SW 1271 (cell line): ENCODE data around the gene PHF11.
"Not testable (repeated sequence)": the region's sequence is repeated elsewhere in the genome, so short reads cannot be mapped to it uniquely, and the experiment has no call there.

Experiments used
- DNase-seq, 2 experiments: peaks; one replicate each; lab custom pipeline; 2025; lab: John Stamatoyannopoulos, UW

PHF11 gene

DNA sequence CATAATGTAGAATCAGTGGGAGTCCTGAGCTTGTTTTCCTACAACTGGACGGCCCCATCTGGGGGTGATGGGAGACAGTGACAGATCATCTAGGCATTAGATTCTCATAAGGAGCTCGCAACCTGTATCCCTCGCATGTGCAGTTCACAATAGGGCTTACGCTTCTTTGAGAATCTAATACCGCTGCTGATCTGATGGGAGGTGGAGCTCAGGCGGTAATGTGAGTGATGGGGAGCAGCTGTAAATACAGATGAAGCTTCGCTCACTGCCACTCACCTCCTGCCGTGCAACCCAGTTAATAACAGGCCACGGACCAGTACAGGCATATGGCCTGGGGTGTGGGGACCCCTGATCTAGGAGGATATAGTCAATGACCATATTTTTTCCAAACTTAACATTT is 50.8 kb downstream of the PHF11 start:
- no peak for DNase-seq

DNA sequence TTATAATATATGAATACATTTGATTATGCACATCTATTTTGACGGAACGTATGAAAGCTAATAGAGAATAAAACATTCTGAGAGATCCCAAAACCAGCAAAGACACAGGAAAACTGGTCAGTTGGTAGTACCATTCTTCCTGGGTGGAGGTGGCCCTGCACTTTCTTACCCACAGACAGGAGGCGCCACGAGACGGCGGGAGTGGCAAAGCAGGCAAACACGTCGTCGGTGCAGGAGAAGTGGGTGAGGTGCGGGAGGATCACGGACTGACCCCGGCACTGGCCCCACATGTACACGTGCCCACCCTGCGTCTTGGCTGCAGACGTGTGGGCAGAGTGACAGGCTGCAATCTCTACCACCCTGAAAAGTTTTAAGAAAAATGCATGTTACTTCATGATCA is 53.5 kb downstream of the PHF11 start:
- no peak for DNase-seq

DNA sequence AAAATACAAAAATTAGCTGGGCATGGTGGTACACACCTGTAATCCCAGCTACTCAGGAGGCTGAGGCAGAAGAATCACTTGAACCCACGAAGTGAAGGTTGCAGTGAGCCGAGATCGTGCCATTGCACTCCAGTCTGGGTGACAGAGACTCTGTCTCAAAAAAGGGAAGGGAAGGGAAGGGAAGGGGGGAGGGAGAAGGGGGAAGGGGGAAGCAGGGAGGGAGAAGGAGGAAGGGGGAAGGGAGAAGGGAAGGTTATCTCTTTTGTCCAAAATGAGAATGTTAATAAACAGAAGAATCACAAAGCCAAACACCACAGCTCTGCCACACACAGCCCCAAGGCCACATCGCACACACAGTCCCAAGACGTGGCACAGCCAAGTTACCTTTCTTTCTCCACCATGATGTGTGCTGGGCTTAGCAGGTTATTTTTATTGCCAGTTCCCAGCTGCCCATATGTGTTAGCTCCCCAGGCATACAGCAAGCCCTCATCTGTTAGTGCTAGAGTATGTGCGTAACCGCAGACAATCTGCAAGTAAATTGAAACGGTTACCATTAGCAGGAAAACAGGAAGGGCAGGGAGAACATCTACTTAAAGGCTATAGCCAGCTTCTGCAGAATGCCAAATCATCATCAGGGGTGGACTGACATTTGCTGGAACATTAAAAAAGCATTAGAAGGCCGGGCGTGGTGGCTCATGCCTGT is 55.3 kb downstream of the PHF11 start:
- no peak for DNase-seq

DNA sequence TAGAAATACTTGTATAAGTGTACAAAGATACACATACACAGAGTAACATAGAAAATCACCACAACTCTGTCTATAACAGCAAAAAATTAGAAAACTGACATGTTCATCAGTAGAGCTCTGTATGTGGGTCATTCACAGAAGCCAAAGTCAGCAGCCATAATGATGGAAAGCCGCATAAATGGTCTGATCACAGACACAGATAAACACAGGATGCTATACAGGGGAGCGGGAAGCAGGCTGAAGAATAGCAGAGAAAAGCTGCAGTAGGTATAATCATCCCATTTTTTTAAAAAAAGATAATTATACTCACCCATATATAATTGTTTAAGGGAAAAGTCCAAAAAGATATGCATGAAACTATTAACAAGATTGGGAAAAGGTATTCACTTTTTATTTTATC is 58.1 kb downstream of the PHF11 start:
- DNase-seq = no peak

DNA sequence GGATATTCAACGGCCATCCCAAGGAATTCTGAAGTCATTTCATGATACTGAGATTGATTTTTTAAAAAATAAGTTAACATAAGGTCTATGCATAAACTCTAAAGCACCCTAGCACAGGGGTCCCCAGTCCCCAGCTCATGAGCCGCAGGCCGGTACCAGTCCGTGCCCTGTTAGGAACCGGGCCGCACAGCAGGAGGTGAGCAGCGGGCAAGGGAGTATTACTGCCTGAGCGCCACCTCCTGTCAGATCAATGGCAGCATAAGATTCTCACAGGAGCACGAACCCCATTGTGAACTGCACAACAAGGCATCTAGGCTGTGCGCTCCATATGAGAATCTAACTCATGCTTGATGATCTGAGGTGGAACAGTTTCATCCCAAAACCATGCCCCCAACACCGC is 58.6 kb downstream of the PHF11 start:
- no peak for DNase-seq

DNA sequence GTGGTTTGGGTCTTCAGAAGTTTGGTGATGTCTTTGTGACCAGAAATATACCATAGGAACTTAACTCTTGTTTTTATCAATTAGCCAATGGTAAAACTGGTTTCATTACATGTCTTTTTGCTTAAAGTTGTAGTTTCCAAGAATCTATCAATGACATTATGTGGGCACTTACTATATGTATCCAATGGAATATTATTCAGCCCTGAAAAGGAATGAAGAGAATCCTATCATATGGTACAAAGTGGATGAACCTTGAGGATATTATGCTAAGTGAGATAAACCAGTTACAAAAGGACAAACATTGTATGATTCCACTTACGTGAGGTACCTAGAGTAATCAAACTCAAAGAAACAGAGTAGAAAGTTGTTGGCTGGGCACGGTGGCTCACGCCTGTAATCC is 63.3 kb downstream of the PHF11 start:
- no peak for DNase-seq

DNA sequence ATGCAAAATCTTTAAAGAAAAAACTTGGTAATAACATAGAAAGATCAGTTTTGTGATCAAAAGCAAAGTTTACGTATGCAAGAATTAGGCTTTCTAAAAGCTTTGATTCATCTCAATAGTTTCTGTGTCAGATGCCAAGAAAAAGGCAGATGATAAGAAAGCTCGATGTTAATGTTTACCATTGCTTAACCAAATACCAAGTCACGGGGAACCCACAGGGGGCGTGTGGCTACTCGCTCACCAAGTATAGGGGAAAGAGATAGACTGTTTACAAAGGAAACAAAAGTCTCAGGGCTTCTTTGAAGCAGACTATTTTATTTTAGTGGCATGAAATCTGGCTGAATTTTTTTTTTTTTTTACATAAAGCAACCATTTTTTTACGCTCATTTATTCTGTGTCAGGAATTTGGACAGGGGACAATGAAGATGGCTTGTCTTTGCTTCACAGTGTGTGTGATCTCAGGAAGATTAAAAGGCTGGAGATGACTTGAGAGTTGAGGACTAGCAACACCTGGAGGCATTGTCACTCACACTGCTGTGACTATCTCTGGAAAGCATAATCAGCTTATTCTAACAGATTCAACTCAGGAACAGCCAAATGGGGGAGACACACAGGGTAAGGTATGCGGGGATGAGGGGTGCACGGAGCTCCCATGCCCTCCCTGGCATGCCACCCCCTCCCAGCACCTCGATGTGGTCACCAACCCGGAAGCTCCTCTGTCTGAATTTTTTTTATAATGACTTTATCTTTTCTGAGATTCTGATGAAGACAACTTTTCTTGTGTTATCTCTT is 64.7 kb downstream of the PHF11 start:
- no peak for DNase-seq

DNA sequence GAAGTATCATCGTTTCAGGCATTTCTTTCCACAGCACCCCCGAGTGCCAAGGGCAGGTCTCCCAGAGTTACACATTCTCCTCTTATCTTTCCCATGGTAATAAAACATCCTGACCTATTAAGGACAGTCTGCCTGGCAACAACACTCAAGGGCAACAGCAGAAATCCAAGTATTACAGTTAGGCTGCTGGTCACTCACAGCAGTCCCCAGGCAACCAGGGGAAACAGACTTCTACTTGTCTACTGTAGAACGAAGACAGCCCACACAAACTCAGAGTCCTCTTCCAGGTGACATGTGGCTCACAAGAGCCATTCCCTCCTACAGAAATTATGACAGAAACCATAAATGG is 65.3 kb downstream of the PHF11 start:
- DNase-seq = no peak

DNA sequence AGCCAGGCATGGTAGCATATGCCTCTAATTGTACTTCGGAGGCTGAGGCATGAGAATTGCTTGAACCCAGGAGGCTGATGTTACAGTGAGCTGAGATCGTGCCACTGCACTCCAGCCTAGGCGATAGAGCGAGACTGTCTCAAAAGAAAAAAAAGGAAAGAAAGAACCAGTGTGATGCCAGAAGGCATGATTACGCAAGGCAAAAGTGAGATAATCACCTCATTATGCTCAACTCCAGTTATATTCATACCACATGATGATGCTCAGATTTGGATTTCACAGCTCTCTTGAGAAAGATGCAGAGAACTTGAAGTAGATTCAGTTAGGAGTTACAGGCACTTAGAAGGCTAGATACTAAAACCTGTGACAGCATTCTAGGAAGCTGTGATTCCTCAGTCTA is 67.8 kb downstream of the PHF11 start:
- DNase-seq = no peak

DNA sequence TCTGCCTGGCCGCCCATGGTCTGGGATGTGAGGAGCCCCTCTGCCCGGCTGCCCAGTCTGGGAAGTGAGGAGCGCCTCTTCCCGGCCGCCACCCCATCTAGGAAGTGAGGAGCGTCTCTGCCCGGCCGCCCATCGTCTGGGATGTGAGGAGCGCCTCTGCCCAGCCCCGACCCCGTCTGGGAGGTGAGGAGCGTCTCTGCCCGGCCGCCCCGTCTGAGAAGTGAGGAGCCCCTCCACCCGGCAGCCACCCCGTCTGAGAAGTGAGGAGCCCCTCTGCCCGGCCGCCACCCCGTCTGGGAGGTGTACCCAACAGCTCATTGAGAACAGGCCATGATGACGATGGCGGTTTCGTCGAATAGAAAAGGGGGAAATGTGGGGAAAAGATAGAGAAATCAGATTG is 69.7 kb downstream of the PHF11 start:
- not testable (repeated sequence) for DNase-seq

DNA sequence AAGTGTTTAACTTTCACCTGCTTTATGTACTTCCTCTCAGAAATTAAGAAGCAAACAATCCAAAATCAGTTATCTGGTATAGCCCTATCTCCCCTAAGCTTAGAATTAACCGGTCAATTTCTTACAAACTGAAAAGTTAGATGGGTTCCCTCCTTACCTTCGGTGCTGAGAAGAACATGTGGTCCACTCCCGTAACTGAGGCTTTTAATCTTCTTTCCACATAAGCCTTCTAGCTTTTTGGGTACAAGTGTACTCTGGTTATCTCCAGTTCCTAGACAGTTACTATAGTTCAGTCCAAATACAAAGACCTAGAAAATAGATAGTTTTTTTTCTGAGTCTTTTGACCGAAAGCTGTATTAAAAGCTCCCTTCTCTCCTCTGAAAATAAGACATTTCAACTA is 70.7 kb downstream of the PHF11 start:
- DNase-seq = no peak

DNA sequence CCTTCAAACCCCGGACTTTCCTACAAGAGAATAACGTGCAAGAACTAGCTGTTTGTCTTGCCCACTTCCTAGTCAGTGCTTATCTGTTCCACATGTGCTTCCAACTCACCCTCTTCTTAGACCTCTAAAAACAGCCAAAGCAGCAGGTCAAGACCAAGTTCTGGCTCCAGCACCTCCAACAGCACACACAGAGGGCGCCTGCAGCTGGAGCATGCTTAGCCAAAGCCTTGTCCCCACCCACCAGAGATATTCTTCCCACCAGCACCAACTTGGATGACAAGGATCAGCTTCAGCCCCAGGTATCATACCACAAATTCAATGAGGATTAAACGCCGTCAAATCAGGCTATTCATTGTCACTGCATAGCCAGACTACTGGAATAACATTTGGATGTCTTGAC is 71.7 kb downstream of the PHF11 start:
- DNase-seq = no peak

DNA sequence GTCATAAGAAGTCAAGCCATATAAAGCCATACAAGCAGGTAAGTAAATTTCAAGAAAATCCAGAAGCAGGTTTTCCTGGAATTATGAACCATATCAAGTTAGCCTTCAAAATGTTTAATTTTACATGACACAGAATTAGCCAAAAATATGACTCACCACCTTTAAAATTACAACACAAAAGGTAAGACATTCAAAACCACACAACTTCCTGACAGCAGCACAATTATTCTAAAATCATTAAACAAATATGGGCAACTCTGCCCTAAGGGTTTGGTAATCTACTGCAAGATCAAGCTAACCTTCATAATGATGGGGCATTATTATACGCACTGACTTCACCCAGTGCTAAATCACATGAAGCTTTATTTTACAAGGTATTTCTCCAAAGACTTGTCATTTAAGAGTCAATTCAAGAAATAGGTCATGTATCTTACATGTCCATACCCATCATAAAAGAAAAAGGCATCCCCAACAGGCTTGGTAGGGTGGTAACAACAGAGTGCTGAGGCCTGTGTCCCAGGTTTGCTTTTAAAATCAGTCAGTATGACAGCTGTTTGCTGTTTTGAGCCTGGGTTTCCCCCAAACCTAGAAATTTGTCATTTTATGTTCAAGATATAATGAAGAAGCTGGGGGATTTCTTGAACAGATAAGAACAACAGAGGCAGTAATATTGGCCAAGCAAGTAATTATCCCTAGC is 74.4 kb downstream of the PHF11 start:
- DNase-seq = no peak

DNA sequence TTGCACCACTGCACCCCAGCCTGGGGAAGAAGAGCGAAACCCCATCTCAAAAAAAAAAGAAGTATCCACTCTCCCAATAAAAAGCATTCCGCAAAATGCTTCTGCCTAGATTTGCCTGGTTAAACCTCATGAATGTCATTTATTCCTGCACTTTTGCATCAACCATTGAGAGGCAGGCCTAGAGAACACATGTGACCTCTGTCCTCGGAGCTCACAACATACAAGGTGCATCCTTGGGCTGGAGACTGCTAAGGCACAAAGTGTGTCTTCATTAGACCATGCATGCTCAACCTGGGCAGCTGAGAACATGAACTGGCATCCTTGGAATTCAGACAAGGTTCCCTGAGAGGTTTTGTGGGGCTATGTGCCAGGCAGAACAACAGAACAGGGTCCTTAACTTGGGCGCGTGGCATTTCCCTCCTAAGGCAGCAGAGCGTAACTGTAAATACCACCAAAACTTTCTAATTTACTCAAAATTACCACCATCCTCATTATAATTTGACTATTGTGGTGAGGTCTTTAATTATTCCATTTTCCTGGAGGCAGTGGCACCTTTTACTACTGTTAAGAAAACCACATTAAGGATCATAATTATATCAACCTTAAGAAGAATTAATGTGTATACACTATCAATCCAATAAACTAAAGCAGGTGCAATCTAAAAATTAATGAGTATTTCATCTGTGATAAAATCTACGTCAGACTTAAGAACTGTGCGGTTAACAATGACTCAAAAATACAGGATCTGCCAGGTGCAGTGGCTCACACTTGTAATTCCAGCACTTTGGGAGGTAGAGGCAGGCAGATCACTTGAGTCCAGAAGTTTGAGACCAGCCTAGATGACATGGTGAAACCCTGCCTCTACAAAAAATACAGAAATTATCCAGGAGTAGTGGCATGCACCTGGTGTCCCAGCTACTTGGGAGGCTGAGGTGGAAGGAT is 75.8 kb downstream of the PHF11 start:
- no peak for DNase-seq
